A549 (cell line): ENCODE results near the gene TRIM17. TPM values are rescaled to one million over a fixed set of nuclear protein-coding genes. Genes with fewer than 3 reads are reported as not detected.

Source experiments
- ATAC-seq, 2 experiments: fragments of 200-7000 bp in 1 of 2; fragments of >200 bp in 1 of 2; cut with Nextera tagmentation in 1 of 2; cut with Tn5 transposase in 1 of 2; 3 replicates each; pipeline versions ENCODE4 v1.8.0 to v1.9.1; 2018 to 2020; ENCODE audit warnings: mild to moderate bottlenecking in 1 of 2, moderate library complexity in 1 of 2
- CTCF ChIA-PET: fragments of 300-600 bp; sonication (Branson Sonifier 250); formaldehyde crosslinking; extraction: SDS; loops from one replicate; lab custom pipeline; 2021; ENCODE audit warnings: antibody characterized with exemption, inconsistent platforms; lab: Yijun Ruan, JAX
- POLR2A ChIA-PET: fragments of 350-600 bp; formaldehyde crosslinking; extraction: SDS; loops from one replicate; lab custom pipeline; 2021; ENCODE audit warnings: antibody characterized with exemption, inconsistent platforms; lab: Yijun Ruan, JAX
- DNase-seq, 2 experiments: peaks; one replicate each; pipeline versions ENCODE4 v3.0.0 to v3.0.0-alpha.2; 2011 to 2016; ENCODE audit warnings: low read depth in 1 of 2, low spot score in 1 of 2
- FAIRE-seq: peaks from 2 replicates; lab custom pipeline; 2011; peaks lifted over from hg19 to GRCh38; lab: Jason Lieb, UNC
- H3K27ac ChIP-seq, 2 experiments: fragments of >200 bp; sonication (Bioruptor Twin); formaldehyde crosslinking; 3 replicates each; pipeline ENCODE4 v1.5.1; 2016 to 2017
- H3K4me1 ChIP-seq: fragments of >200 bp; sonication (Bioruptor Twin); formaldehyde crosslinking; 3 replicates; pipeline ENCODE4 v1.6.1; 2016
- H3K4me2 ChIP-seq: fragments of >200 bp; sonication (Bioruptor Twin); formaldehyde crosslinking; 3 replicates; pipeline ENCODE4 v1.6.1; 2016
- H3K4me3 ChIP-seq: fragments of >200 bp; sonication (Bioruptor Twin); formaldehyde crosslinking; 3 replicates; pipeline ENCODE4 v1.5.1; 2016
- H3K9me3 ChIP-seq: fragments of >200 bp; sonication (Bioruptor Twin); formaldehyde crosslinking; 3 replicates; pipeline ENCODE4 v1.6.1; 2016
- CBX8 ChIP-seq: fragments of 200-600 bp; sonication (generic); IDR thresholded peaks from 2 replicates; pipeline ENCODE4 v1.6.1; 2016
- CEBPB ChIP-seq, 2 experiments: fragments of >200 bp in 1 of 2; sonication (Bioruptor Twin) in 1 of 2; formaldehyde crosslinking in 1 of 2; IDR thresholded peaks; 2 replicates each; pipeline ENCODE4 v1.6.1; 2012 to 2016
- CTCF ChIP-seq: fragments of >200 bp; sonication (Bioruptor Twin); formaldehyde crosslinking; IDR thresholded peaks from 3 replicates; pipeline ENCODE4 v1.5.1; 2016
- EHF ChIP-seq: fragments of 250-450 bp; sonication (Bioruptor Pico); IDR thresholded peaks from 2 replicates; pipeline ENCODE4 v1.5.0; 2020; ENCODE audit warnings: mild to moderate bottlenecking
- EHMT2 ChIP-seq: fragments of 200-600 bp; sonication (generic); IDR thresholded peaks from 2 replicates; pipeline ENCODE4 v1.6.1; 2016; ENCODE audit warnings: antibody characterized with exemption, low read depth, mild to moderate bottlenecking, moderate library complexity
- EP300 ChIP-seq, 2 experiments: fragments of >200 bp; sonication (Bioruptor Twin); formaldehyde crosslinking; IDR thresholded peaks; 2 replicates in 1 of 2; 3 replicates in 1 of 2; pipeline ENCODE4 v1.6.1; 2016 to 2017
- FOSB ChIP-seq: fragments of 250-450 bp; sonication (Bioruptor Pico); IDR thresholded peaks from 2 replicates; pipeline ENCODE4 v1.5.0; 2020; ENCODE audit warnings: mild to moderate bottlenecking, moderate library complexity
- FOSL2 ChIP-seq, 2 experiments: fragments of 450-650 bp in 1 of 2; fragments of >200 bp in 1 of 2; sonication (Bioruptor Twin) in 1 of 2; formaldehyde crosslinking; IDR thresholded peaks; 2 replicates each; pipeline versions ENCODE4 v1.5.0 to v1.6.1; 2016 to 2020; ENCODE audit warnings: mild to moderate bottlenecking in 1 of 2, moderate library complexity in 1 of 2
- FOXS1 ChIP-seq: fragments of 250-450 bp; sonication (Bioruptor Pico); IDR thresholded peaks from 2 replicates; pipeline ENCODE4 v1.5.0; 2020; ENCODE audit warnings: mild to moderate bottlenecking, moderate library complexity
- HES2 ChIP-seq: fragments of >200 bp; sonication (Bioruptor Twin); formaldehyde crosslinking; IDR thresholded peaks from 2 replicates; pipeline ENCODE4 v1.6.1; 2016
- HOXA7 ChIP-seq: fragments of 250-450 bp; sonication (Bioruptor Pico); IDR thresholded peaks from 2 replicates; pipeline ENCODE4 v1.5.0; 2020; ENCODE audit warnings: mild to moderate bottlenecking, moderate library complexity
- HOXB13 ChIP-seq: fragments of 250-450 bp; sonication (Bioruptor Pico); IDR thresholded peaks from 2 replicates; pipeline ENCODE4 v1.5.0; 2020; ENCODE audit warnings: low read depth, mild to moderate bottlenecking, moderate library complexity
- JUNB ChIP-seq: fragments of >200 bp; sonication (Bioruptor Twin); formaldehyde crosslinking; IDR thresholded peaks from 2 replicates; pipeline ENCODE4 v1.6.1; 2016
- KDM5A ChIP-seq: fragments of 200-600 bp; sonication (generic); IDR thresholded peaks from 2 replicates; pipeline ENCODE4 v1.6.1; 2016; ENCODE audit warnings: antibody characterized with exemption, mild to moderate bottlenecking
- MAZ ChIP-seq: fragments of 150-350 bp; IDR thresholded peaks from 2 replicates; pipeline ENCODE4 v1.6.1; 2014; ENCODE audit warnings: antibody characterized with exemption, low read depth, low read length, borderline replicate concordance
- MYC ChIP-seq: IDR thresholded peaks from 2 replicates; pipeline ENCODE4 v1.6.1; 2012; ENCODE audit warnings: mild to moderate bottlenecking, inconsistent platforms, low read length, improper control_type of control experiment, borderline replicate concordance
- NPAS2 ChIP-seq: fragments of 250-450 bp; sonication (Bioruptor Pico); IDR thresholded peaks from 2 replicates; pipeline ENCODE4 v1.8.0; 2022; ENCODE audit warnings: mild to moderate bottlenecking, moderate library complexity, borderline replicate concordance
- NR3C1 ChIP-seq: fragments of >200 bp; sonication (Bioruptor Twin); formaldehyde crosslinking; IDR thresholded peaks from 3 replicates; pipeline ENCODE4 v1.6.1; 2017
- PBX3 ChIP-seq: IDR thresholded peaks from 2 replicates; pipeline ENCODE4 v1.6.1; 2012
- RCOR1 ChIP-seq: fragments of 150-350 bp; IDR thresholded peaks from 2 replicates; pipeline ENCODE4 v1.6.1; 2014; ENCODE audit warnings: antibody characterized with exemption, low read length, low read depth
- ZC3H11A ChIP-seq: fragments of 450-650 bp; IDR thresholded peaks from 2 replicates; pipeline ENCODE4 v1.6.1; 2014; ENCODE audit warnings: antibody characterized with exemption, mild to moderate bottlenecking
- ZNF302 ChIP-seq: fragments of 250-450 bp; sonication (Bioruptor Pico); IDR thresholded peaks from 2 replicates; pipeline ENCODE4 v1.9.0; 2021; ENCODE audit warnings: inconsistent platforms, mild to moderate bottlenecking, moderate library complexity
- WGBS: methylation state at CpG from one replicate; pipeline ENCODE4 v1.1.6; 2017; ENCODE audit errors: missing lambda C conversion rate; 5-methylcytosine and 5-hydroxymethylcytosine counted together
- polyA plus RNA-seq, 4 experiments: library from polyadenylated mRNA; depleted of rRNA in 3 of 4; stranded (reverse); fragments of >200 nt; fragmentation: RNase III in 1 of 4; extraction: RNeasy Plus Mini Kit Qiagen cat#74134 plus additional on column Dnase treatment in 1 of 4; gene quantifications; 2 replicates in 3 of 4; 3 replicates in 1 of 4; pipeline ENCODE4 v1.2.3, GENCODE V29; 2011 to 2017

TRIM17 gene
- polyA plus RNA-seq, 2 of the 4 experiments (the other 2 are of a cell fraction): not detected

GRCh38 chr1:228430243-228430642 is 13.6 kb upstream of the TRIM17 start:
- TF ChIP-seq FOSL2 (IDR thresholded peaks at IDR 0.05) (no peak), FOSL2 (CRISPR knock-in tag; IDR thresholded peaks at IDR 0.05) (no peak), PBX3 (no peak), ZC3H11A (no peak), RCOR1 (no peak), CEBPB (IDR thresholded peaks at IDR 0.05) (no peak), EP300 (IDR thresholded peaks at IDR 0.05) (no peak), EHMT2 (no peak), HES2 (no peak), ZNF302 (no peak), NR3C1 (no peak), JUNB (no peak), EHF (CRISPR knock-in tag) (no peak)
- H3K4me1 ChIP-seq: no peaks in the 10 kb centered on the region
- H3K4me3 ChIP-seq: no peak overlapping the region
- no peak overlapping the region for H3K4me2 ChIP-seq
- WGBS: 72% methylated on average over 6 of the region's 6 CpGs
- no peak for DNase-seq
- no peak for ATAC-seq
- ChIA-PET CTCF (interaction anchor here (0.7 kb wide), 1 partner anchor 30 kb away, joined by 3 read pairs; no protein-coding TSS in a partner anchor), POLR2A (no interaction called here)
- FAIRE-seq: no peak
- no peak overlapping the region for H3K27ac ChIP-seq
- H3K9me3 ChIP-seq: no peaks in the 10 kb centered on the region

- no peak for DNase-seq
- H3K27ac ChIP-seq: no peak overlapping the region
- H3K4me3 ChIP-seq: no peak overlapping the region
- CTCF ChIA-PET: interaction anchor here (0.7 to 1.8 kb wide), 3 partner anchors 24 to 72 kb away, joined by 3 read pairs; no protein-coding TSS in a partner anchor
- WGBS: 76% methylated on average over 9 of the region's 9 CpGs
- FAIRE-seq: no peak
- H3K4me1 ChIP-seq: no peaks in the 10 kb centered on the region
- POLR2A ChIA-PET: no interaction called here
- H3K4me2 ChIP-seq: no peak overlapping the region
- no peak for ATAC-seq
- TF ChIP-seq FOSB (CRISPR knock-in tag) (no peak), MAZ (no peak), NPAS2 (no peak), NR3C1 (no peak), MYC (no peak), ZNF302 (no peak), KDM5A (no peak), PBX3 (no peak), CBX8 (no peak), FOXS1 (CRISPR knock-in tag) (no peak), HES2 (no peak), HOXA7 (CRISPR knock-in tag) (no peak), HOXB13 (no peak), CTCF (no peak)
- H3K9me3 ChIP-seq: no peaks in the 10 kb centered on the region
Measured at GRCh38 chr1:228429698-228430097, 13.0 kb upstream of the TRIM17 start.
